Osteocyte (in vitro differentiated cells): ENCODE results near the gene CASP8. TPM values are rescaled to one million over a fixed set of nuclear protein-coding genes. Genes with fewer than 3 reads are reported as not detected.

ENCODE experiments used
- DNase-seq: peaks from one replicate; pipeline ENCODE4 v3.0.0; 2021; ENCODE audit warnings: mixed read lengths; ENCODE audit not compliant: unreplicated experiment; ENCODE audit errors: extremely low spot score
- H3K27ac Mint-ChIP-seq: one replicate; pipeline ENCODE4 v1.8.0; 2021; ENCODE audit warnings: mild to moderate bottlenecking, mixed read lengths; ENCODE audit not compliant: unreplicated experiment
- H3K27me3 Mint-ChIP-seq: one replicate; pipeline ENCODE4 v1.8.0; 2021; ENCODE audit warnings: mixed read lengths; ENCODE audit not compliant: unreplicated experiment
- H3K36me3 Mint-ChIP-seq: one replicate; pipeline ENCODE4 v1.8.0; 2021; ENCODE audit warnings: mixed read lengths; ENCODE audit not compliant: unreplicated experiment
- H3K4me1 Mint-ChIP-seq: one replicate; pipeline ENCODE4 v1.8.0; 2021; ENCODE audit warnings: mixed read lengths; ENCODE audit not compliant: unreplicated experiment
- H3K4me3 Mint-ChIP-seq: one replicate; pipeline ENCODE4 v1.8.0; 2021; ENCODE audit warnings: mild to moderate bottlenecking, moderate library complexity, mixed read lengths; ENCODE audit not compliant: unreplicated experiment
- H3K9me3 Mint-ChIP-seq: one replicate; pipeline ENCODE4 v1.8.0; 2021; ENCODE audit warnings: mixed read lengths; ENCODE audit not compliant: unreplicated experiment
- CTCF ChIP-seq: fragments of 200-600 bp; sonication (generic); IDR thresholded peaks from 2 replicates; pipeline ENCODE4 v1.5.0; 2021; ENCODE audit warnings: antibody characterized with exemption, mild to moderate bottlenecking, moderate library complexity
- total RNA-seq: library from RNA; stranded (reverse); gene quantifications from 2 replicates; pipeline ENCODE4 v1.2.1, GENCODE V29; 2021

The CASP8 gene
- total RNA-seq, 1 donor from 2014 or later, result 11.4 TPM

GRCh38 chr2:201320701-201321100 is 60.4 kb downstream of the CASP8 start:
- Mint-ChIP-seq H3K27me3 (no peaks in the 10 kb centered on the region), H3K27ac (no peak overlapping the region), H3K4me1 (no peaks in the 10 kb centered on the region), H3K9me3 (peaks cover 40% of the 10 kb centered on the region), H3K4me3 (no peak overlapping the region), H3K36me3 (peaks cover 18% of the 10 kb centered on the region)
- DNase-seq, result no peak
- TF ChIP-seq CTCF, result no peak

DNA sequence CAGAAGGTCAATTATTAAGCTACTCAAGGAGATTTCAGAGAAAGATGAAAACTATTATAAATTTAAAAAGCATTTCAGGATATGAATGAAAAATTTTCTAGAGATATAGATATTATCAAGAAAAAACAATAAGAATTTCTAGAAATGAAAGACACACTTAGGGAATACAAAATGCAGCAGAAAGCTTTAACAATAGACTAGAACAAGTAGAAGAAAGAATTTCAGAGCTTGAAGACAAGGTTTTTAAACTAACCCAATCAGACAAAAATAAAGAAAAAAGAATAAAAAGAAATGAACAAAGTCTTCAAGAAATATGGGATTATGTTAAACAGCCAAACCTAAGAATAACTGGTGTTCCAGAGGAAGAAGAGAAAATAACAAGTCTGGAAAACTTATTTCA is 62.4 kb downstream of the CASP8 start:
- DNase-seq, result no peak
- TF ChIP-seq CTCF, result no peak
- Mint-ChIP-seq H3K36me3 (peaks cover 20% of the 10 kb centered on the region), H3K27ac (no peak overlapping the region), H3K4me3 (no peak overlapping the region), H3K27me3 (no peaks in the 10 kb centered on the region), H3K4me1 (no peaks in the 10 kb centered on the region), H3K9me3 (peaks cover 53% of the 10 kb centered on the region)

DNA sequence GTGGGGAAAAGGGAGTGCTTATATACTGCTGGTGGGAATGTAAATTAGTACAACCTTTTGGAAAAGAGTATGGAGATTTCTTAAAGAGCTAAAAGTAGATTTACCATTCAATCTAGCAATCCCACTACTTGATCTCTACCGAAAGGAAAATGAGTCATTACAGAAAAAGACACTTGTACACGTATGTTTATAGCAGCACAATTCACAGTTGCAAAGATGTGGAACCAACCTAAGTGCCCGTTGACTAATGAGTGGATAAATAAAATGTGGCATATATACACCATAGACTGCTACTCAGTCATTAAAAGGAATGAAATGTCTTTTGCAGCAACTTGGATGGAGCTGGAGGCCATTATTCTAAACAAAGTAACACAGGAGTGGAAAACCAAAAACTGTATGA is 67.3 kb downstream of the CASP8 start:
- Mint-ChIP-seq H3K27me3 (no peaks in the 10 kb centered on the region), H3K36me3 (peaks cover 11% of the 10 kb centered on the region), H3K4me1 (no peaks in the 10 kb centered on the region), H3K9me3 (peaks cover 31% of the 10 kb centered on the region), H3K4me3 (no peak overlapping the region), H3K27ac (no peak overlapping the region)
- TF ChIP-seq CTCF, result no peak
- DNase-seq, result no peak

GRCh38 chr2:201329409-201329808 is 69.1 kb downstream of the CASP8 start:
- DNase-seq, result no peak
- H3K9me3 Mint-ChIP-seq, result peaks cover 19% of the 10 kb centered on the region
- no peaks in the 10 kb centered on the region for H3K27me3 Mint-ChIP-seq
- H3K27ac Mint-ChIP-seq, result no peak overlapping the region
- peaks cover 2% of the 10 kb centered on the region for H3K36me3 Mint-ChIP-seq
- H3K4me1 Mint-ChIP-seq, result no peaks in the 10 kb centered on the region
- no peak overlapping the region for H3K4me3 Mint-ChIP-seq
- TF ChIP-seq CTCF, result no peak

Other genes with a start within 250 kb of the CASP8 start
- gene HYCC2, start 188.9 kb upstream of the CASP8 start, total RNA-seq, result 16.8 and 18.9 TPM in 2 replicates
- 69.1 and 74.1 TPM in 2 replicates for gene NDUFB3, start 188.5 kb upstream of the CASP8 start, total RNA-seq
- gene CFLAR, start 144.4 kb upstream of the CASP8 start, total RNA-seq, result 45.8 and 48.1 TPM in 2 replicates
- 0.35 TPM in 1 of 2 replicates, not detected in the other for gene CASP10, start 77.4 kb upstream of the CASP8 start, total RNA-seq
- gene FLACC1, start 96.8 kb downstream of the CASP8 start, total RNA-seq, result 1.6 and 2.1 TPM in 2 replicates
- 36.2 and 38.7 TPM in 2 replicates for gene TRAK2, start 190.9 kb downstream of the CASP8 start, total RNA-seq
- 18.5 and 23.7 TPM in 2 replicates for gene STRADB, start 191.2 kb downstream of the CASP8 start, total RNA-seq